ENCODE results near the gene TWF2.

Gene TWF2

GRCh38 chr3:52203701-52204100 is 35.3 kb downstream of the TWF2 start:
- no peak for TF ChIP-seq CTCF (IDR thresholded peaks at IDR 0.05; ENCODE audit: insufficient read depth, low read depth, low read length, missing control alignments)
- no peak overlapping the region for H3K4me3 ChIP-seq (ENCODE audit: low read length)
- DNase-seq (ENCODE audit: low read depth): no peak

GRCh38 chr3:52202384-52203077 is 36.4 kb downstream of the TWF2 start:
- DNase-seq (ENCODE audit: low read depth): no peak
- H3K4me3 ChIP-seq (ENCODE audit: low read length): no peak overlapping the region
- TF ChIP-seq CTCF (IDR thresholded peaks at IDR 0.05; ENCODE audit: insufficient read depth, low read depth, low read length, missing control alignments): no peak

GRCh38 chr3:52200981-52201679 is 37.8 kb downstream of the TWF2 start:
- H3K4me3 ChIP-seq (ENCODE audit: low read length): no peak overlapping the region
- TF ChIP-seq CTCF (IDR thresholded peaks at IDR 0.05; ENCODE audit: insufficient read depth, low read depth, low read length, missing control alignments): no peak
- peak; percentile 32 for DNase-seq (ENCODE audit: low read depth)

- no peak for TF ChIP-seq CTCF (IDR thresholded peaks at IDR 0.05; ENCODE audit: insufficient read depth, low read depth, low read length, missing control alignments)
- no peak for DNase-seq (ENCODE audit: low read depth)
- peak overlapping the region; percentile 80 for H3K4me3 ChIP-seq (ENCODE audit: low read length)
These were observed 40.0 kb downstream of the TWF2 start for GRCh38 chr3:52198643-52199608.

GRCh38 chr3:52197842-52198625 is 40.9 kb downstream of the TWF2 start, which contains the start of gene ALAS1:
TSS of gene ALAS1 (plus strand) at chr3:52198160. CDS start at chr3:52199242, 1,082 bp downstream.
- no peak for TF ChIP-seq CTCF (IDR thresholded peaks at IDR 0.05; ENCODE audit: insufficient read depth, low read depth, low read length, missing control alignments)
- peak; percentile 76 for DNase-seq (ENCODE audit: low read depth)
- peak within 1 kb of the TSS; percentile 80 for H3K4me3 ChIP-seq (ENCODE audit: low read length)

GRCh38 chr3:52197499-52197841 is 41.5 kb downstream of the TWF2 start:
- H3K4me3 ChIP-seq (ENCODE audit: low read length): peak overlapping the region; percentile 80
- no peak for DNase-seq (ENCODE audit: low read depth)
- TF ChIP-seq CTCF (IDR thresholded peaks at IDR 0.05; ENCODE audit: insufficient read depth, low read depth, low read length, missing control alignments): no peak

Data from epithelial cell of esophagus (primary cell).